GM12875 (cell line): ENCODE measurements around the gene WFDC13.
"Not testable (repeated sequence)": the region's sequence is repeated elsewhere in the genome, so short reads cannot be mapped to it uniquely, and the experiment has no call there.

ENCODE experiments used
- H3K4me3 ChIP-seq: one replicate; pipeline ENCODE4 v1.5.1; 2011; ENCODE audit warnings: low read depth, low read length, control low read depth
- CTCF ChIP-seq: IDR thresholded peaks from 2 replicates; pipeline ENCODE4 v1.5.1; 2011; ENCODE audit warnings: low read depth, mild to moderate bottlenecking, control low read depth, inconsistent platforms, low read length, moderate library complexity, borderline replicate concordance; ENCODE audit not compliant: insufficient read depth

Gene WFDC13

GRCh38 chr20:45701873-45702272, at the start of gene WFDC13:
Gene WFDC13, plus strand, starts transcription at chr20:45702038. Its CDS starts 86 bp downstream, at chr20:45702124.
- no peak for TF ChIP-seq CTCF
- no peak within 1 kb of the TSS for H3K4me3 ChIP-seq

- H3K4me3 ChIP-seq = not testable (repeated sequence)
Observed at GRCh38 chr20:45657038-45657437, 44.8 kb upstream of the WFDC13 start.

- no peak for TF ChIP-seq CTCF
Observed at GRCh38 chr20:45670139-45670538, 31.7 kb upstream of the WFDC13 start, which contains the start of gene WFDC11. Gene WFDC11, minus strand, starts transcription at chr20:45670239. Its CDS starts 19,639 bp downstream, at chr20:45650600.

GRCh38 chr20:45672765-45673164, 29.1 kb upstream of the WFDC13 start:
- H3K4me3 ChIP-seq = no peak overlapping the region
- no peak for TF ChIP-seq CTCF

More at GRCh38 chr20:45670139-45670538, 31.7 kb upstream of the WFDC13 start, which contains the start of gene WFDC11:
- no peak within 1 kb of the TSS for H3K4me3 ChIP-seq

- TF ChIP-seq CTCF = no peak
- H3K4me3 ChIP-seq = no peak overlapping the region
Observed at GRCh38 chr20:45679650-45680049, 22.2 kb upstream of the WFDC13 start.

- no peak overlapping the region for H3K4me3 ChIP-seq
- no peak for TF ChIP-seq CTCF
Observed at GRCh38 chr20:45685896-45686295, 15.9 kb upstream of the WFDC13 start.

- H3K4me3 ChIP-seq = not testable (repeated sequence)
Observed at GRCh38 chr20:45693346-45693745, 8.5 kb upstream of the WFDC13 start.

GRCh38 chr20:45695496-45695895, 6.3 kb upstream of the WFDC13 start:
- TF ChIP-seq CTCF = no peak
- no peak overlapping the region for H3K4me3 ChIP-seq
